M059J (cell line): Measurements from ENCODE around the gene ATP1A1. TPM values are rescaled to one million over a fixed set of nuclear protein-coding genes. Genes with fewer than 3 reads are reported as not detected.

Experiments used
- DNase-seq: peaks from one replicate; pipeline ENCODE4 v3.0.0-alpha.2; 2012; ENCODE audit warnings: low read depth
- total RNA-seq: library from RNA; depleted of rRNA; stranded (reverse); fragments of >200 nt; shearing (Covaris generic); gene quantifications from 2 replicates; pipeline ENCODE4 v1.2.3, GENCODE V29; 2014

Gene ATP1A1
- total RNA-seq, 1 experiment from 2014 or later, result 134 TPM

DNA sequence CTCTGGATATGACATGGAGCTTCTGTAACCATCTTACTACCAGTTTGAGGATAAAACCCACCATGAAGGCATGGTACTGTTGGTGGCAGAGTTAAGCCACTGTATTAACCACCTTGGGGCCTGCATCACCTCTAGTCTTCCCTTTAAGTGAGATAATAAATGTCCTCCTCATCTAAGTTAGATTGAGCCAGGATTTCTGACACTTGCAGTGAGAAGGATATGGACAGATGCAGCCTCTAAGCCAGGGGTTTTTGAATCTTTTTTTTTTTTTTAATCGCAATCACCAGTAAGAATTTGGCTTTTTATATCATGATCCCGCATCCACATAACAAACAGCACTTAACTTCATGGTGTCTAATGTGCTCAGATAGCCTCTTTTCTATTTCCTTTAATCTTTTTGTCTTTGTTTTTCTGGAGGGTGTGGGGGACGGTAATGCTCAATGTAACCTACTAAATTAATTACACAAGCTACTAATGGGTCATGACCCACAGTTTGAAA lies 42.2 kb downstream of the ATP1A1 start:
- DNase-seq, result no peak

DNA sequence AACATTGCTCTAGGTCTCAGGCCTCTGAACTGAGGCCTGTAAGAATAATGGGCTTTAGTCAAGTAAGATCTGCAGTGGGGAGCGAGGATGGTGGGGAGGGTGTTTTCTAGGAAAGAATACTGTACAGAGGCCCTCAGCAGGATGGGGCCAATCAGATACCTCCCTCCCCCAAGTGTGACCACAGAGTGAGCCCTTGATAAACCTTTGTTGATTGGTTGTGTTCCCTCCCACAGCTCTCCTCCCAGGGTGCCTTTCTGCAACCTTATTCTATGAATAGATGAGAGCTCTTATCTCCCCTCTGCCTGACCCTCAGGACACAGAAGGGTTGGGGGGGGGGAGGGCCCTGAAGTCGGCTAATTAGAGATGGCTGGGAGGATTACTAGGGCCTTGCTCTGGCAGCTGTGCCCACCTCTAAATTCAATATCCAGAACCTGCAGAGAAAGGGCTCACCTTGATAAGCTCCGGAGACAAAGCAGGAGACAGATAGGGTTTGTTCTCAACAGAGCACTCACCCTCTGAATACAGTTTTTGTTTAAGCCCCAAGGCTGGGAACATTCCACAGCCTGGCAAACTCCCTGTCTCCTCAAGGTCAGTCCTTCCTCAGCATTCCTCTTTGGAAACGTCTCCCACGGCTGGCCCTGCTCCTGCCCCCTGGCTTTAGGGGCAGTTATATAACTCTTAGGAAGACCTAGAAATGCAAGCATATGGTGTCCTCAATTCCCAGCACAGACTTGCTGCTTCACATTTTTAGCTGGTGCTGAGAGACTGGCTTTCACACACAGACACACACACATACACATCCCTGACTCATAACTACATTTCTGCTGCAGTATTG lies 42.9 kb downstream of the ATP1A1 start:
- DNase-seq, result no peak

DNA sequence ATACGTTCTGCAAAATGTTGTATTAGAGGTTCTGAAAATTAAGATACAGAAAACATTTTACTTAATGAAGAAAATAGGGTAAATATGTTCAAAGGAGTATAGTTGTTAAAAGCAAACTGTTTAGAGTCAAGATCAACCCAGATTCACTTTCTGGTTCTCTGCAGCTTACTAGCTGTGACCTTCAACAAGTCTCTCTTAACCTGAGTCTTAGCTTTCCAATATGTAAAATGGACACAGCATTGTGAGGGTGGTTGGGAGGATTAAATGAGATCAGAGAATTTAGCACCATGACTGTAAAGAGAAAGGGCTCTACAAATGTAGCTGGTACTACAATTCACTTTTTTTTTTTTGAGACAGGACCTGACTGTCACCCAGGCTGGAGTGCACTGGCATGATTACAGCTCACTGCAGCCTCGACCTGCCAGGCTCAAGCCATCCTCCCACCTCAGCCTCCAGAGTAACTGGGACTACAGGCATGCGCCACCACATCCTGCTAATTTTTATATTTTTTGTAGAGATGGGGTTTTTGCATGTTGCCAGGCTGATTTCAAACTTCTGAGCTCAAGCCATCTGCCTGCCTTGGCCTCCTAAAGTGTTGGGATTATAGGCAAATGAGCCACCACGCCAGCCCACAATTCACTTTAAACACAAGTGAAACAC lies 43.9 kb downstream of the ATP1A1 start:
- DNase-seq, result no peak

DNA sequence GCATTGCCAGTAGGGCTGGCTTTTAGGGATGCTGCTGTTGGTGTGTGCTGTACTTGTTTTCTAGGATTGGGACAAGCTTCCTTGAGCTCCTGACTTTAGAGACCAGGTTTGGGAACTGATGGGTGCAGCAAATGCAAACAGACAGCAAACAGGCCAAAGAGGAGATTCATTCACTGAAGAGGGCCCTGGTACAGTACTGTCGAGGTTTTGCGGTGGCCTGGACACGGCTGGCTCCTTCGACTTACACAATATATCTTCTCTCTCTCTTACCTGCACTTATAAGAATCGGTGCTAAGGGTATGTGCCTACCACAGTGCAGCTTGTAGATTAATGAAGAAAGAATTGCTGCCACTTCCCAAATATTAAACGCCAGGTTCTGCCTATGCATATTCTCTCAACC lies 44.6 kb downstream of the ATP1A1 start:
- DNase-seq, result no peak

DNA sequence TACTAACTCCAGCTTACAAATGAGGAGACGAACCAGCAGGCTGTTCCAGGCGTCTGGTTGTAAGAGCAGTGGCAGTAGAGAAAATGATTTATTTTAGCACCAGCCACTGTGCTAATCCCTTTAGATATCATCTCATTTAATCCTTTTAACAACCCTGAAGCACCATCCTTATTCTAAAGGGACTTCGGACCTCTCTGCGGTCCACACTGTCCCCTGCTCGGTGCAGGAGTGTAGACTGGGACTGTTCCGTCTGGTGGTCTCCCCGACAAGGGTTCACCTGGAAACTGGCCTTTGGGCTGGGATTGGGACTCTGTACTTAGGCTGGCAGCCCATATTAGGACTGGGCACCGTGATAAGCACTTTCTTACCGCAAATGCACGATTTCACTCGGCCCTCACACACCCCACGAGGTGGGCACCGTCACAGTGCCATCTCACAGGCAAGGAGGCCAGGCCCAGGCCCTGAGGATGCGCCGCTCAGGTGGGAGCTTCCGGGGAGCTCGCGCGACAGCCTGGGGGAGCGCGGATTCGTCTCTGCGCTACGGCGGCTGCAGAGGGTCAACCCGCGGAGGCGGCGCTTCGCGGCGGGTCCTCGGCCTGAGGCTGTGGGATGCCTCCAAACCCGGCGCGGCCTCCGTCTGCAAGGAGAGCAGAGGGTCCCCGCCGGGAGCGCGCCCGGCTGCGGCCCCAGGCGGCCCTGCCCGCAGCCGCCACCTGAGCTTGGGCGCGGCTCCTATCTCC lies 45.2 kb downstream of the ATP1A1 start:
- peak; percentile 72 for DNase-seq

DNA sequence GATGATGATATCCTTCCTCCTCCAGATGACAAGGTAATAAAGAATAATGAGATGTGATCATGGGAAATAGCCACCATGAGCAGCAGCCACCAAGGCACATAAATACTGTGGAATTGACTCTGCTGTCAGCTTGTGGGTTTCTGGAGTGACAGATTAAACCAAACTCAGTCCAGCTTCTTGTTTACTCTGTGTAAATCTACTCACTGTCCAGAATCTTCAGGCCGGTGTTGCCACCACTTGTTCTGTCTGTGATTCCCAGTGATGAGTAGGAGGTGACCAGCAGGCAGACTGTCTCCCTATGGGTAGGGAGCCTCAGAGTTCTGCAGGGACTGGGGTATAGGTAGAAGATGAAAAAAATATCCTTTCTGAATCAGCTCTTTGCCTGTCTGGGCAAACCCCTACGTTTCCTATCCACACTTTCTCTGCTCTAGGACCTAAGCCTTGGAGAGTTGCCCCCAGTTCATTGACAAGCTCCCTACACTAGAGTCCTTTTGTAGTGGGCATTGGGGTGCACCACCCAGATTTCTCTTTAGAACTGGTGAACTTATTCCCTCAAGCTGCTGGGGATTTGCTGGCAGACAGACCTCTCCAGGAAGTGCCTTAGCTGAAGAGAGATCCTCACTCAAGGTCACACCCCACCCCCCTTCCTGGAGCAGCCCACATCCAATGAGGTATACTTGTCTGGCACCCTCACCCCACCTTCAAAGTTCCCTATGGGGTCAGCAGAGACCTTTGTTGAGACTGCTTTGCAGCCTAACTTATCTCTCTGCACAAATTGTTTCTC lies 47.6 kb downstream of the ATP1A1 start:
- DNase-seq, result no peak

DNA sequence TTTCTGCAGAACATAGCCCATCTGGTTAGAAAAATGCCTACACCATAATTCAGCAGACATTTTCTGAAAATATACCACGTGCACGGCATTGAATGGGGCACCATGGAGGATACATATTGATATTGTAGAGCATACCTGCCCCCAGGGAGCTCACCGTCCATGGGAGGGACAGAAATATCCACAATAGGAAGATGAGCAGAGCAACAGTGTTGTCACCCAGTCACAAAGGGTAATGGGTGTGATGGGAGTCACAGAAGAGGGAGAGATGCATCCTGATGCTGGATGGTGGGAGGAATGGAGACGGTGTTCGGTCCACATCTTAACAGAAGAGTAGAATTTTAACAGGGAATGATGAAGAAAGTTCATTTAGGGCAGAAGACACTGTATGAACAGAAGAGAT lies 51.4 kb downstream of the ATP1A1 start:
- DNase-seq, result no peak

DNA sequence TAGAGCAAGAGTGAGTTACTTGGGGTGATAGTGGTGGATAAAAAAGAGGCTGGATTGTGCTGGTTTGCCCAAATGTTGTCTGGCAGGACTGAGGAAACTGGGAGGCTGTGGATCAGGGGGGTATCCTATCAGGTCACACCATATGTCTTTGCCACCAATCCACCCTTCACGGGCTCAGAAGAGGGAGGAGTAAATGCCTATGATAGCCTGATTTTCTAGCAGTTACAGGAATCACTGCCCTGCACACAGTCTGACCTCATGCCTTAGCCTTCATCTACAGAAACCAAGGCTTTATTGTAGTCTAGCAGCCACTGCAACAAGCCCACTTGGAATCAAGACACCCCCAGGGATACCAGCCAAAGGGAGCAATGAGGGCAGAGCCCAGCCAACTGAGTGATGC lies 51.8 kb downstream of the ATP1A1 start:
- no peak for DNase-seq

DNA sequence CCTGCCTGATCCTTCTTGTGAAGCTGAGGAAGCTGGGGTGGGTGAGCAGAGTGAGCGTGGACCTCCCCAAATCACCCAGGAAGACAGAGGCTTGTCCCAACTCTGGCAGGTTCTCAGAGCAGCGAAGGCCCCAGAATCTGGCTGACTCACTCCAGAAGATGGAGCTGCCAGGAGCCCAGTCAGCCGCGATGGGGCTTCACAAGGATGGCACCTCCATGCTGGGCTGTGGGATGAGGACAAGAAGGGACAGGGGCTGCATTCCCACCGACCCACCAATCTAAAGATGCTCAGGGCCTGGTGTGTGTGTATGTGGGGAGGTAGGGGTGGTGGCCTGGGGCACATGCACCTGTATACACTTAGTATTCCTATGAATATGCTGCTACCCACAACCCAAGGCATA lies 52.9 kb downstream of the ATP1A1 start:
- DNase-seq, result no peak

DNA sequence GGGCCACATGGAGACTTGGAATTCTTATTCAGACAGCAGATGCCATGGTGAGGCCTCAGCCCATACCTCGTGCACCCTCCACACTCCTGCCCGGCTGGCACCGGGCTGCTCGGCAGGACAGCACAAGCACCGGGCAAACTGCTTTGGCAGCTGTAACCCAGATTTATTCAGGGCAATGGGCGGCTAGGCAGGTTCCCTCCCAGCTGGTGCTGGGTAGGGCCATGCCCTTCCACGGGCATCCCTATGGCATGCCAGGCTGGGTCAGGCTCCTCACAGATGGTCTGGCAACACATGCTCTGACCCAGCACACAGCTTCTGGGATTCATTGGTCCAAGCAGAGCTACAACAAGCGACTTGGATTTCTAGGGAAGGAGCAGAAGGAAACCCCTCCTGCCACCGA lies 53.4 kb downstream of the ATP1A1 start:
- DNase-seq, result no peak

DNA sequence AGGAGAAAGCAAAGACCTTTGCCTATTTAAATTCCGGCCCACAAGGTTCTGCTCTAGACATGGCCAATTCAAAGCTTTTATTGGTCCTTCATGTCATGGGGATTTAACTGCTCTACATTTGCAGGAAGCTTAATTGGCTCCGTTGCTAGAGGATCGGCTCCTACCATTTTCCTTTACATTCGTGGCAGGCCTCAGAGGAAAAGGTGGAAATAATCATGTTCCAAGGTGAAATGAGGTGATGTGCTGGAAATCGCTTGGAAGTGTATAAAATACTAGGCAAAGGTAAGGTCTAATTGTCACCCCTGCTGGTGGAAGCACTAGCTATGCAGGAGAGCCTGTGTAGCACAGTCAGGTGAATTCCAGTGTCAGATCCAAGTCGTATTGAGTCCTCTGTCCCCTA lies 55.5 kb downstream of the ATP1A1 start:
- no peak for DNase-seq

DNA sequence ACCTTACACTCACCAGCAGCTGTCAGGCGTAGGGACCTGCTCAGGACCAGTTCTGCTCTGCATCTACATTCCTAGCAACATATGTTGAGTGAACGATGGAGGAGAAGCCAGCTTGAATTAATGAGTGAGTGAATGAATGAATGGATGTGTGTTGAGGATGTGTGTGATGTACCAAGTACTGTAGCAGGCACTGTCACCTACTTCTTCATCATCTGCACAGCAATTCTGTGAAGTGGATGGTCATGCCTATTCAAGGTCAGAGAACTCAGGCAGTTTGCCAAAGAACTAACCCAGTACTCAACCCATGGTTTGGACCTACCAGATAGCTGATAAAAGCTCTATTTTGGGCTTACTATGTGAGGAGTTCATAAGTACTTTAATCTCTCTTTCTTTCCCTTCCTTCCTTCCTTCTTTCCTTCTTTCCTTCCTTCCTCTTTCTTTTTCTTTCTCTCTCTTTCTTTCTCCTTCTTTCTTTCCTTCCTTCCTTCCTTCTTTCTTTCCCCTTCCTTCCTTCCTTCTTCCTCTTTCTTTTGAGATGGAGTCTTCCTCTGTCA lies 56.9 kb downstream of the ATP1A1 start:
- no peak for DNase-seq

DNA sequence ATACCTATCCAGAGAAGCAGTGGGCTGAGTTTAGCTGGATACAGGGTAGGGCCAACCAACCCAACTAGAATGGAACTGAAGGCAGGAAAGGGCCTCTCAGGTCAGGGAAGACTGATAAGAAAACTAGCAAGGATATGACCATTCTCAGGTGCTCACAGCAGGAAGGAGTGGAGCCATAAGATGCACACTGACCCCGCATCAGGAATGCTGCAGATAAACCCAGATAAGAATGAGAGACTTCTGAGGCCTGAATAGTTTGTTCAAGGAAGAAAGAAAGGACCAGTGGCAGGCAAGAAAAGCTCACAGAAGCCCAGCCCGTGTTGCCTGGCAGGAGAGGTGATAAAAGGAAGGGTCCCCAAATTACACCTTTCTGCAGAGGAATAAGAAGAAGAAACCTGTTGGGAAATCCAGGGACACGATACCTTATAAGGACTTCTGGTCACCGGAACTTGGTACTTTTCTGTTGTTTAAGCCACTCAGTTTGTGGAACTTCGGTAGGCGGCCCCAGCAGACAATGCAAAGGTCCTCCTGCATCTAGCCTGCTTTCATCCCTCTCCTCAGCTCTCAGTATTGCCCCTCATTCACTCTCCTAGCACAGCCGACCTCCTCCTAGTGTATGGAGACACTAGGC lies 58.9 kb downstream of the ATP1A1 start:
- no peak for DNase-seq

DNA sequence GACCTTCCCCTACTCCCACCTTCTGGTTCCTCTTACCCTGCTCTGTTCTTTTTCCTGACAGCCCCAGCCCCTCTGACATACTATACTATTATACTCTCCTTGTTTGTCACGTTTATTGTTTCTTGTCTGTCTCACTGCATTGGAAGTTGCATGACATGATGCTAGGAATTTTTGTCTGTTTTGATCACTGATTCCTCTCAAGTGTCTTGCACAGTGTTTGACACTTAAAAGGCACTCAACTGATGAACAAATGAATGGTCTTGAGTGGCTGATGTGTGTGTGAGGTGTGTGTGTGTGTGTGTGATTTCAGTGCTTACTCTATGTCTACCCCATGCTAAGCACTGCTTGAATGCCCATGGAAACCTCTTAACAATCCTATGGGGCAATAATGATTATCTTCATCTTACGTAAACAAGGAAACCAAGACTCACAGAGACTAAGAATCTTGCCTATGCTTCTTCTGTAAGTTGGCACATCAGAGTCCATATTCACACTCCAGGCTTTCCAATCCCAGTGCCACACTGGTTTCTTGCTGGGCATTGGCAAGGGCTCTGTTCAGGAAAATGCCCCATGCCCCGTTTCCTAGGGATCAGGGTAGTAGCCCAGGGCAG lies 59.7 kb downstream of the ATP1A1 start:
- no peak for DNase-seq

DNA sequence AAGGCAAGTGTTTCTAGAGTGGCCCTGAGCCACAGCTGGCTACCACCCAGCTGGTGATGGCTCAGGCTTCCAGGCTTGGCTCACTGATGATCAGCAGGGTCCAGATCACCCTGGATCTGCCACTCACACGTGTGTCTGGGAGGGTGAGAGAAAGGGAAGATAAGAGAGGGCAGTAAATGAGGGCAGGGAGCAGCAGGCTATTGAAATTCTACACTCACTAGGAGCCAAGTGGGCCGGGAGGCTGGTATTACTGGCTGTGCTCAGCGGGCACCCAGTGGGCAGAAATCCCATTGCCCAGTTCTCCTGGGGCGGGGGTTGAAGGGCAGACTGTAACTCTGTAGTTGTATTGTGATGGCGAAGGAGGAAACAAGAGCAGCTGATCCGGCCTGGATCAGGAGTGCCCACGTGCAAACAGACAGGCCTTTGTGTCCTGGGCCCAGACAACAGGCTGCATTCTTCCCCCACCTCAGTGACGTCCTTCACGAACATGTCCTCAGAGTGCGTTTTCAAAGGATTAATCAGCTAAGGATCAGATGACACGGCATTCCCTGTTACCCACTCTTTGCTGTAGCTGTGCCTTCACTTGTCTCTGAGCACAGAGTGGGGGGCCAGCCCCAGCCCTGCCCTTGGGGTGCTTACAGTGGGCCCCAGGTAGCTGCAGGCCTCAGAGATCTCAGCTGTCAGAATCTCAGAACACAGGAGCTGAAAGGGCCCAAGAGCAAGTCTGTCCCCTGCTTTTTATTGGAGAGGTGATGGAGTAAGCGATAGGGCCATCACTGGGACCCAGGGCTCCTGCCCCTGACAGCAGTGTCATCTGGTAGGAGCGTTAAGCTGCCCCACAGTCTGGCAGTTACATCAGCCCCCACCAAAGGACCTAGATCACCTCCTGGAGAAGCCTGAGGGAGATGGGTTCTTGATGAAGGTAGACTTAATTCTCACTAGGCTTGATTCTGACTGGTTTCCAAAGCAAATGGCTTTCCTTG lies 60.5 kb downstream of the ATP1A1 start:
- peak; percentile 69 for DNase-seq

DNA sequence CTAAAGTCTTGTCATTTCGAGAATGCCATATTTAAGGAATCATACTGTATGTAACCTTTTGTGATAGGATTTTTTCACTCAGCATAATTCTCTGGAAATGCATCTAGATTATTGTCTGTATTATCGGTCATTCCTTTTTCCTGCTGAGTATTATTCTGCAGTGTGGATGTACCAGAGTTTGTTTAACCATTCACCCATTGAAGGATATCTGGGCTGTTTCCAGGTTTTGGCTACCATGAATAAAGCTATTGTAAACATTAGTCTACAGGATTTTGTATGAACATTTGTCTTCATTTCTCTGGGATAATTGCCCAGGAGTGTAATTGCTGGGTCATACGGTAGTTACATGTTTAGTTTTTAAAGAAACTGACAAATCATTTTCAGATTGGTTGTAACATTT lies 61.8 kb downstream of the ATP1A1 start:
- DNase-seq, result no peak

DNA sequence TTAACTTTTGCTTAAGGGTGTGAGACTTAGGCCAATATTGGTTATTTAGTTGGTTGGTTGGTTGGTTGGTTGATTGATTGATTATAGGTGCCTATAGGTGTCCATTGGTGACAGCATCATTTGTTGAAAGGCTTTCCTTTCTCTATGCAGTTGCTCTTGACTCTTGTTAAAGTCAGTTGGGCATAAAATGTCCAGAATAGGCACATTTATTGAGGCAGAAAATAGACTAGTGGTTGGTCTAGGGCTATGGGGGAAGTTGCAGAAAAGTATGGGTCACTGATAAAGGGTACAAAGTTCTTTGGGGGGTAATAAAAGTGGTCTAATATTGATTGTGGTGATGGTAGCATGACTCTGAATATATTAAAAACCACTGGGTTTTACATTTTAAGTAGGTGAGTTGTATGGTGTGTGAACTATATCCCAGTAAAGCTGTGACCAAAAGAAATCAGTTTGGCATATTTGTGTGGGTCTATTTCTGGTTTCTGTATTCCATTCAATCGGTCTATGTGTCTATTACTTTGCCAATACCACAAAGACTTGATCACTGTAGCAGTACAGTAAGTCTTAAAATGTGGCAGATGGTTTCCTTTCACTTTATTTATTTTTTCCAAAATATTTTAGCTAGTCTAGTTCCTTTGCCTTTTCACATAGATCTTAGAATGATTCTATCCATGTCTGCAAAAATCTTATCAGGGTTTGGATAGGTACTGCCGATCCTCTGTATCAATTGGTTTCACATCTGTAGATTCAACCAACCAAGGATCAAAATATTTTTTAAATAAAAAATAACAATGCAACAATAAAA lies 63.0 kb downstream of the ATP1A1 start:
- DNase-seq, result no peak

DNA sequence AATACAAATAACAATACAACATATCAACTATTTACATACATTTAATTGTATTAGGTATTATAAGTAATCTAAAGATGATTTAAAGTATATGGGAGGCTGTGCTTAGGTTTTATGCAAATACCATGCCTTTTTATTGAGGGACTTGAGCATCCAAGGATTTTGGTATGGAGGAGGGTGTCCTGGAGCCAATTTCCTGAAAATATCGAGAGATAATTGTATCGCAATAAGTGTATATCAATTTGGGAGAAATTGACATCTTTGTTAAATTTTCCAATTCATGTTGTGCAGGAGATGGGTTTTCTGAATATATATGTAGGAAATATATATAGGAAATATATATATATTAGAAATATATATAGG lies 63.5 kb downstream of the ATP1A1 start:
- DNase-seq, result no peak

DNA sequence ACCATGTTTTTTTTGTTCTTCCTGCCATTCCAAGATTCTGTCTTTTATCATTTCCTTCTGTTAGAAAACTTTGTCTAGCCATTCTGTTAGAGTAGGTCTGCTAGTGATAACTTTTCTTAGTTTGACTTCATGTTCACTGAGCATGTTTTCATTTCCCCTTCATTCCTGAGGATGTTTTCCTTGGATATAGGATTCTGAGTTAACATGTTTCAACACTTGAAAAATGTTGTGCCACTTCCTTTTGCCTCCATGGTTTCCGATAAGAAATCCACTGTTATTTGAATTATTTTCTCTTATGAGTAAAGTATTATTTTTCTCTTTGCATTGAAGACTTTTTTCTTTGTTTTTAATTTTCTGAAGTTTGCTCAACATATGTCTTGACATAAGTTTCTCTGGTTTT lies 66.7 kb downstream of the ATP1A1 start:
- DNase-seq, result no peak
